HepG2 (cell line): Measurements from ENCODE around the gene PRSS33. TPM values are rescaled to one million over a fixed set of nuclear protein-coding genes. Genes with fewer than 3 reads are reported as not detected.
A peak's percentile ranks its signal among the peaks of the same experiment; 100 is the strongest.

Experiments used
- AHR ChIP-seq: IDR thresholded peaks from 2 replicates; pipeline ENCODE4 v1.6.1; 2018; ENCODE audit warnings: missing genetic modification reagents, missing compliant biosample characterization
- ESRRA ChIP-seq: sonication (generic); formaldehyde crosslinking; IDR thresholded peaks from 2 replicates; pipeline ENCODE4 v1.5.1; 2020; ENCODE audit warnings: mild to moderate bottlenecking, low read depth, missing genetic modification reagents
- FOXP1 ChIP-seq, 2 experiments: fragments of 450-650 bp in 1 of 2; IDR thresholded peaks; 2 replicates each; pipeline ENCODE4 v1.6.1; 2017 to 2018; ENCODE audit warnings: antibody characterized with exemption in 1 of 2
- MBNL3 ChIP-seq: fragments of 250-450 bp; sonication (Bioruptor Pico); conservative IDR thresholded peaks from 2 replicates; pipeline ENCODE4 v1.8.0; 2022; ENCODE audit warnings: mild to moderate bottlenecking, inconsistent platforms
- MED8 ChIP-seq: sonication (generic); formaldehyde crosslinking; IDR thresholded peaks from 2 replicates; pipeline ENCODE4 v1.8.1; 2023; ENCODE audit warnings: mild to moderate bottlenecking, missing genetic modification reagents; ENCODE audit not compliant: insufficient replicate concordance
- MTF2 ChIP-seq: sonication (generic); formaldehyde crosslinking; IDR thresholded peaks from 2 replicates; pipeline ENCODE4 v1.5.0; 2020; ENCODE audit warnings: missing genetic modification reagents, borderline replicate concordance
- PAWR ChIP-seq: sonication (generic); formaldehyde crosslinking; IDR thresholded peaks from 2 replicates; pipeline ENCODE4 v1.4.0; 2020; ENCODE audit warnings: missing genetic modification reagents, mild to moderate bottlenecking, borderline replicate concordance
- PBX3 ChIP-seq: sonication (generic); formaldehyde crosslinking; IDR thresholded peaks from 2 replicates; pipeline ENCODE4 v1.8.1; 2023; ENCODE audit warnings: missing genetic modification reagents, inconsistent platforms, borderline replicate concordance
- TIGD3 ChIP-seq: sonication (generic); formaldehyde crosslinking; IDR thresholded peaks from 2 replicates; pipeline ENCODE4 v1.5.1; 2020; ENCODE audit warnings: mild to moderate bottlenecking, missing genetic modification reagents, borderline replicate concordance
- U2AF2 ChIP-seq: fragments of 200-400 bp; formaldehyde crosslinking; IDR thresholded peaks from 2 replicates; pipeline ENCODE4 v1.6.1; 2017; ENCODE audit warnings: low read depth, mild to moderate bottlenecking, low read length
- ZBTB20 ChIP-seq: sonication (generic); formaldehyde crosslinking; IDR thresholded peaks from 2 replicates; pipeline ENCODE4 v1.8.1; 2023; ENCODE audit warnings: missing genetic modification reagents, low read depth, mild to moderate bottlenecking, borderline replicate concordance
- ZBTB3 ChIP-seq: sonication (generic); formaldehyde crosslinking; IDR thresholded peaks from 2 replicates; pipeline ENCODE4 v1.4.0; 2020; ENCODE audit warnings: low read depth, mild to moderate bottlenecking, moderate library complexity, missing genetic modification reagents, borderline replicate concordance
- ZMAT5 ChIP-seq: sonication (generic); formaldehyde crosslinking; IDR thresholded peaks from 2 replicates; pipeline ENCODE4 v1.5.0; 2020; ENCODE audit warnings: mild to moderate bottlenecking, low read depth, missing genetic modification reagents, borderline replicate concordance
- ZNF317 ChIP-seq: sonication (generic); formaldehyde crosslinking; IDR thresholded peaks from 2 replicates; pipeline ENCODE4 v1.5.0; 2020; ENCODE audit warnings: mild to moderate bottlenecking, missing genetic modification reagents
- ZNF781 ChIP-seq: sonication (generic); formaldehyde crosslinking; IDR thresholded peaks from 2 replicates; pipeline ENCODE4 v1.5.1; 2020; ENCODE audit warnings: borderline replicate concordance, mild to moderate bottlenecking, missing genetic modification reagents; ENCODE audit errors: not compliant biosample characterization
- polyA plus RNA-seq, 8 experiments: library from polyadenylated mRNA; depleted of rRNA in 3 of 8; stranded (reverse) in 7 of 8; unstranded in 1 of 8; fragments of >200 nt; fragmentation: Illumina TruSeq in 4 of 8; extraction: Trizol in 4 of 8; gene quantifications; 2 replicates each; pipeline versions ENCODE4 v1.2.1 to v1.2.3, GENCODE V29; 2011 to 2016; ENCODE audit warnings: low read depth in 4 of 8, missing spikeins in 1 of 8, mixed read lengths in 1 of 8; ENCODE audit not compliant: insufficient read depth in 1 of 8
- total RNA-seq, 5 experiments: library from RNA; depleted of rRNA; stranded (reverse); fragments of >200 nt; fragmentation: Illumina TruSeq; extraction: Trizol; gene quantifications; 2 replicates each; pipeline ENCODE4 v1.2.3, GENCODE V29; 2016; ENCODE audit warnings: low read depth in 1 of 5
- TF ChIP-seq, protein P1 (sequence below): IDR thresholded peaks from 2 replicates; pipeline ENCODE4 v1.4.0; 2020; ENCODE audit warnings: mild to moderate bottlenecking, missing genetic modification reagents
- TF ChIP-seq, protein P2 (sequence below): sonication (generic); formaldehyde crosslinking; IDR thresholded peaks from 2 replicates; pipeline ENCODE4 v1.5.0; 2020; ENCODE audit warnings: missing genetic modification reagents, mild to moderate bottlenecking, borderline replicate concordance
- TF ChIP-seq, protein P3 (sequence below): sonication (generic); formaldehyde crosslinking; conservative IDR thresholded peaks from 2 replicates; pipeline ENCODE4 v1.5.0; 2020; ENCODE audit warnings: missing genetic modification reagents

PRSS33 gene
- total and polyA plus RNA-seq, 2 of the 13 experiments (the other 11 are each of a cell fraction or from before 2014, with no cell fraction given), result not detected

GRCh38 chr16:2752035-2752849, 35.1 kb downstream of the PRSS33 start, which contains the start of gene SRRM2 (continued):
- TF ChIP-seq TIGD3 (CRISPR knock-in tag) (0 out of 2 replicates have a peak, but pooled peaks have one; percentile 72), AHR (peak; percentile 69), ZNF317 (CRISPR knock-in tag) (peak; percentile 62), MTF2 (CRISPR knock-in tag) (no peak), MBNL3 (CRISPR knock-in tag) (no peak), ZNF781 (CRISPR knock-in tag) (peak; percentile 88), ZBTB3 (no peak), PAWR (CRISPR knock-in tag) (no peak), ZMAT5 (CRISPR knock-in tag) (no peak), MED8 (CRISPR knock-in tag) (no peak), ESRRA (CRISPR knock-in tag) (peak; percentile 47; the same call in 1 of the 2 replicates), U2AF2 (no peak), ZBTB20 (peak; percentile 73; the same call in 1 of the 2 replicates), PBX3 (CRISPR knock-in tag) (no peak), FOXP1 (IDR thresholded peaks at IDR 0.05) (no peak), FOXP1 (CRISPR knock-in tag; IDR thresholded peaks at IDR 0.05) (no peak)
- TF ChIP-seq, protein P1, sequence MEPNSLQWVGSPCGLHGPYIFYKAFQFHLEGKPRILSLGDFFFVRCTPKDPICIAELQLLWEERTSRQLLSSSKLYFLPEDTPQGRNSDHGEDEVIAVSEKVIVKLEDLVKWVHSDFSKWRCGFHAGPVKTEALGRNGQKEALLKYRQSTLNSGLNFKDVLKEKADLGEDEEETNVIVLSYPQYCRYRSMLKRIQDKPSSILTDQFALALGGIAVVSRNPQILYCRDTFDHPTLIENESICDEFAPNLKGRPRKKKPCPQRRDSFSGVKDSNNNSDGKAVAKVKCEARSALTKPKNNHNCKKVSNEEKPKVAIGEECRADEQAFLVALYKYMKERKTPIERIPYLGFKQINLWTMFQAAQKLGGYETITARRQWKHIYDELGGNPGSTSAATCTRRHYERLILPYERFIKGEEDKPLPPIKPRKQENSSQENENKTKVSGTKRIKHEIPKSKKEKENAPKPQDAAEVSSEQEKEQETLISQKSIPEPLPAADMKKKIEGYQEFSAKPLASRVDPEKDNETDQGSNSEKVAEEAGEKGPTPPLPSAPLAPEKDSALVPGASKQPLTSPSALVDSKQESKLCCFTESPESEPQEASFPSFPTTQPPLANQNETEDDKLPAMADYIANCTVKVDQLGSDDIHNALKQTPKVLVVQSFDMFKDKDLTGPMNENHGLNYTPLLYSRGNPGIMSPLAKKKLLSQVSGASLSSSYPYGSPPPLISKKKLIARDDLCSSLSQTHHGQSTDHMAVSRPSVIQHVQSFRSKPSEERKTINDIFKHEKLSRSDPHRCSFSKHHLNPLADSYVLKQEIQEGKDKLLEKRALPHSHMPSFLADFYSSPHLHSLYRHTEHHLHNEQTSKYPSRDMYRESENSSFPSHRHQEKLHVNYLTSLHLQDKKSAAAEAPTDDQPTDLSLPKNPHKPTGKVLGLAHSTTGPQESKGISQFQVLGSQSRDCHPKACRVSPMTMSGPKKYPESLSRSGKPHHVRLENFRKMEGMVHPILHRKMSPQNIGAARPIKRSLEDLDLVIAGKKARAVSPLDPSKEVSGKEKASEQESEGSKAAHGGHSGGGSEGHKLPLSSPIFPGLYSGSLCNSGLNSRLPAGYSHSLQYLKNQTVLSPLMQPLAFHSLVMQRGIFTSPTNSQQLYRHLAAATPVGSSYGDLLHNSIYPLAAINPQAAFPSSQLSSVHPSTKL, result peak; percentile 8; the same call in 1 of the 2 replicates
- TF ChIP-seq, protein P2, sequence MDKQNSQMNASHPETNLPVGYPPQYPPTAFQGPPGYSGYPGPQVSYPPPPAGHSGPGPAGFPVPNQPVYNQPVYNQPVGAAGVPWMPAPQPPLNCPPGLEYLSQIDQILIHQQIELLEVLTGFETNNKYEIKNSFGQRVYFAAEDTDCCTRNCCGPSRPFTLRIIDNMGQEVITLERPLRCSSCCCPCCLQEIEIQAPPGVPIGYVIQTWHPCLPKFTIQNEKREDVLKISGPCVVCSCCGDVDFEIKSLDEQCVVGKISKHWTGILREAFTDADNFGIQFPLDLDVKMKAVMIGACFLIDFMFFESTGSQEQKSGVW (CRISPR knock-in tag), result peak; percentile 62; the same call in 1 of the 2 replicates
- TF ChIP-seq, protein P3, sequence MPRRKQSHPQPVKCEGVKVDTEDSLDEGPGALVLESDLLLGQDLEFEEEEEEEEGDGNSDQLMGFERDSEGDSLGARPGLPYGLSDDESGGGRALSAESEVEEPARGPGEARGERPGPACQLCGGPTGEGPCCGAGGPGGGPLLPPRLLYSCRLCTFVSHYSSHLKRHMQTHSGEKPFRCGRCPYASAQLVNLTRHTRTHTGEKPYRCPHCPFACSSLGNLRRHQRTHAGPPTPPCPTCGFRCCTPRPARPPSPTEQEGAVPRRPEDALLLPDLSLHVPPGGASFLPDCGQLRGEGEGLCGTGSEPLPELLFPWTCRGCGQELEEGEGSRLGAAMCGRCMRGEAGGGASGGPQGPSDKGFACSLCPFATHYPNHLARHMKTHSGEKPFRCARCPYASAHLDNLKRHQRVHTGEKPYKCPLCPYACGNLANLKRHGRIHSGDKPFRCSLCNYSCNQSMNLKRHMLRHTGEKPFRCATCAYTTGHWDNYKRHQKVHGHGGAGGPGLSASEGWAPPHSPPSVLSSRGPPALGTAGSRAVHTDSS (CRISPR knock-in tag), result 0 out of 2 replicates have a peak, but pooled peaks have one; percentile 26
